ENCODE data around the gene SPTY2D1. TPM values are rescaled to one million over a fixed set of nuclear protein-coding genes. Genes with fewer than 3 reads are reported as not detected.
A peak's percentile ranks its signal among the peaks of the same experiment; 100 is the strongest.
"Not testable (repeated sequence)": the region's sequence is repeated elsewhere in the genome, so short reads cannot be mapped to it uniquely, and the experiment has no call there.

Gene SPTY2D1
- total RNA-seq, 1 experiment from 2014 or later, result 15.3 TPM

GRCh38 chr11:18633256-18634139 is 644 bp downstream of the SPTY2D1 start:
- Histone ChIP-seq H3K36me3 (no peaks in the 10 kb centered on the region; the same call in 1 of the 2 replicates), H3K9me3 (no peaks in the 10 kb centered on the region), H3K4me3 (peak overlapping the region; percentile 79), H3K27me3 (no peaks in the 10 kb centered on the region)
- no peak for DNase-seq

- Histone ChIP-seq H3K36me3 (no peaks in the 10 kb centered on the region; the same call in 1 of the 2 replicates), H3K4me3 (peak overlapping the region; percentile 79), H3K9me3 (no peaks in the 10 kb centered on the region), H3K27me3 (no peaks in the 10 kb centered on the region)
- no peak for DNase-seq
Measured at GRCh38 chr11:18632841-18633240, 1.3 kb downstream of the SPTY2D1 start.

- Histone ChIP-seq H3K36me3 (no peaks in the 10 kb centered on the region), H3K27me3 (no peaks in the 10 kb centered on the region), H3K4me3 (no peak overlapping the region), H3K9me3 (no peaks in the 10 kb centered on the region; the same call in 1 of the 2 replicates)
- no peak for DNase-seq
Measured at GRCh38 chr11:18624161-18624560, 10.0 kb downstream of the SPTY2D1 start.

GRCh38 chr11:18623707-18624106 is 10.4 kb downstream of the SPTY2D1 start:
- no peaks in the 10 kb centered on the region; the same call in 1 of the 2 replicates for H3K9me3 ChIP-seq
- H3K36me3 ChIP-seq, result no peaks in the 10 kb centered on the region
- no peaks in the 10 kb centered on the region for H3K27me3 ChIP-seq
- no peak for DNase-seq
- H3K4me3 ChIP-seq, result no peak overlapping the region

GRCh38 chr11:18618342-18619025 is 15.7 kb downstream of the SPTY2D1 start:
- Histone ChIP-seq H3K4me3 (no peak overlapping the region), H3K27me3 (no peaks in the 10 kb centered on the region), H3K36me3 (peaks cover 11% of the 10 kb centered on the region), H3K9me3 (no peaks in the 10 kb centered on the region)
- peak; percentile 1 for DNase-seq

- Histone ChIP-seq H3K27me3 (no peaks in the 10 kb centered on the region), H3K36me3 (peaks cover 11% of the 10 kb centered on the region), H3K9me3 (no peaks in the 10 kb centered on the region), H3K4me3 (no peak overlapping the region)
- DNase-seq, result no peak
Measured at GRCh38 chr11:18617688-18618341, 16.3 kb downstream of the SPTY2D1 start.

GRCh38 chr11:18615628-18616392 is 18.3 kb downstream of the SPTY2D1 start:
- no peaks in the 10 kb centered on the region for H3K9me3 ChIP-seq
- H3K27me3 ChIP-seq, result no peaks in the 10 kb centered on the region
- no peak for DNase-seq
- no peak overlapping the region for H3K4me3 ChIP-seq
- peaks cover 13% of the 10 kb centered on the region for H3K36me3 ChIP-seq

GRCh38 chr11:18614667-18615066 is 19.5 kb downstream of the SPTY2D1 start:
- H3K27me3 ChIP-seq, result no peaks in the 10 kb centered on the region
- peaks cover 15% of the 10 kb centered on the region for H3K36me3 ChIP-seq
- no peaks in the 10 kb centered on the region for H3K9me3 ChIP-seq
- no peak overlapping the region for H3K4me3 ChIP-seq
- no peak for DNase-seq

- Histone ChIP-seq H3K36me3 (peaks cover 23% of the 10 kb centered on the region), H3K27me3 (no peaks in the 10 kb centered on the region), H3K9me3 (no peaks in the 10 kb centered on the region), H3K4me3 (no peak overlapping the region)
- no peak for DNase-seq
Measured at GRCh38 chr11:18612394-18612793, 21.7 kb downstream of the SPTY2D1 start.

GRCh38 chr11:18611196-18611595 is 22.9 kb downstream of the SPTY2D1 start:
- DNase-seq, result no peak
- H3K36me3 ChIP-seq, result peaks cover 27% of the 10 kb centered on the region

GRCh38 chr11:18608376-18608775 is 25.8 kb downstream of the SPTY2D1 start:
- H3K4me3 ChIP-seq, result no peak overlapping the region
- DNase-seq, result no peak
- no peaks in the 10 kb centered on the region for H3K9me3 ChIP-seq
- H3K27me3 ChIP-seq, result no peaks in the 10 kb centered on the region
- H3K36me3 ChIP-seq, result peaks cover 16% of the 10 kb centered on the region

More at GRCh38 chr11:18611196-18611595, 22.9 kb downstream of the SPTY2D1 start:
- Histone ChIP-seq H3K27me3 (no peaks in the 10 kb centered on the region), H3K9me3 (no peaks in the 10 kb centered on the region), H3K4me3 (no peak overlapping the region)

- DNase-seq, result no peak
Measured at GRCh38 chr11:18600915-18601569, 33.1 kb downstream of the SPTY2D1 start.

GRCh38 chr11:18599739-18600230 is 34.4 kb downstream of the SPTY2D1 start, which contains the start of gene MISFA:
Gene MISFA, plus strand, starts transcription at chr11:18599789. Its CDS starts 140 bp downstream, at chr11:18599929.
- Histone ChIP-seq H3K4me3 (no peak within 1 kb of the TSS), H3K9me3 (no peaks in the 10 kb centered on the region), H3K27me3 (no peaks in the 10 kb centered on the region), H3K36me3 (no peaks in the 10 kb centered on the region)
- no peak for DNase-seq

More at GRCh38 chr11:18600915-18601569, 33.1 kb downstream of the SPTY2D1 start:
- no peaks in the 10 kb centered on the region for H3K9me3 ChIP-seq
- H3K27me3 ChIP-seq, result no peaks in the 10 kb centered on the region
- no peaks in the 10 kb centered on the region for H3K36me3 ChIP-seq
- H3K4me3 ChIP-seq, result no peak overlapping the region

GRCh38 chr11:18594999-18595749 is 39.0 kb downstream of the SPTY2D1 start:
- no peaks in the 10 kb centered on the region for H3K36me3 ChIP-seq
- H3K4me3 ChIP-seq, result no peak overlapping the region
- H3K27me3 ChIP-seq, result no peaks in the 10 kb centered on the region
- no peak for DNase-seq
- H3K9me3 ChIP-seq, result no peaks in the 10 kb centered on the region

GRCh38 chr11:18594088-18594487 is 40.1 kb downstream of the SPTY2D1 start:
- H3K36me3 ChIP-seq, DNase-seq, H3K4me3 ChIP-seq, H3K9me3 ChIP-seq, H3K27me3 ChIP-seq: not testable (repeated sequence)
